ENCODE results near the gene C10orf53.

DNA sequence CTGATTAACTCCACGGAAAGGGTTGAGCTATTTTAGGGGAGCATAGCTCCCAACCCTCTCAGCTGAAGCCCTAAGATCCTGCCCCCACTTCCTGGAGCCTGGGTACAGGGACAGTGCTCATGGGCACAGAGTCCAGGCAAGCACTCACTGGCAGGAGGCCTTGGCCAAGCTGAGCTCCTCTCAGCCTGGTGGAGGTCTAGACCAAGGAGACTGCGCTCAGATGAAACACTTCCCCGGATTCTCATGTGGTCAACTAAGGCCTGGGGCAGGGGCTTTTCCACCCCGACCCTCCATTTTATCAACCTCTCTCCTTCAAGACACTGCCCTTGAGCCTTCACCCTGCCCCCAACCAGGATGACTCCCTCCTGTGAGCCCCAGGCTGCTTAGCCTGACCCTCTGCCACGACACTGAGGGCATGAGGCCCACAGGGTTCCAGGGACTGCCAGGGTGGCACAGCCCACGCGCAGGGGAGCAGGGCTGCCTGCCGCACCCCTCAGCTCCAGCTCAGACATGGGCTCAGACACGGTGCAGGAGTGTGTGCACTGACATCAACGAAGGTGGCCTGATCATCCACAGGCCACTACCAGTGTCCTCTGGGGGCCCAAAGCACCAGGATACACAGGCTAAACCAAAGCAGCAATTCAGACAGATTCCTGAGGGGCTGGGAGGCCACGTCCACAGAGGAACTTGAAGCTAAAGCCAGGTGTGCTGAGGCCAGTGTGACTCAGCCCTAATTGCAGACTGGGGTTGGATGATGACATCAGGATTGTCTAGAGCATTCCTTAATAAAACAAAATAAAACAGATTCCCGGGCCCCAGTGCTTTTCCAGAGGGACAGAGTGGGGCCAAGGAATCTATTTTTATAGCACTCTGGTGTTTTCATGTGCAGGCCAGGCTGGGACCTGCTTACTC is 46.8 kb upstream of the C10orf53 start:
- TF ChIP-seq, protein P1, sequence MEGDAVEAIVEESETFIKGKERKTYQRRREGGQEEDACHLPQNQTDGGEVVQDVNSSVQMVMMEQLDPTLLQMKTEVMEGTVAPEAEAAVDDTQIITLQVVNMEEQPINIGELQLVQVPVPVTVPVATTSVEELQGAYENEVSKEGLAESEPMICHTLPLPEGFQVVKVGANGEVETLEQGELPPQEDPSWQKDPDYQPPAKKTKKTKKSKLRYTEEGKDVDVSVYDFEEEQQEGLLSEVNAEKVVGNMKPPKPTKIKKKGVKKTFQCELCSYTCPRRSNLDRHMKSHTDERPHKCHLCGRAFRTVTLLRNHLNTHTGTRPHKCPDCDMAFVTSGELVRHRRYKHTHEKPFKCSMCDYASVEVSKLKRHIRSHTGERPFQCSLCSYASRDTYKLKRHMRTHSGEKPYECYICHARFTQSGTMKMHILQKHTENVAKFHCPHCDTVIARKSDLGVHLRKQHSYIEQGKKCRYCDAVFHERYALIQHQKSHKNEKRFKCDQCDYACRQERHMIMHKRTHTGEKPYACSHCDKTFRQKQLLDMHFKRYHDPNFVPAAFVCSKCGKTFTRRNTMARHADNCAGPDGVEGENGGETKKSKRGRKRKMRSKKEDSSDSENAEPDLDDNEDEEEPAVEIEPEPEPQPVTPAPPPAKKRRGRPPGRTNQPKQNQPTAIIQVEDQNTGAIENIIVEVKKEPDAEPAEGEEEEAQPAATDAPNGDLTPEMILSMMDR (IDR thresholded peaks at IDR 0.05), result no peak
- TF ChIP-seq, protein P2, sequence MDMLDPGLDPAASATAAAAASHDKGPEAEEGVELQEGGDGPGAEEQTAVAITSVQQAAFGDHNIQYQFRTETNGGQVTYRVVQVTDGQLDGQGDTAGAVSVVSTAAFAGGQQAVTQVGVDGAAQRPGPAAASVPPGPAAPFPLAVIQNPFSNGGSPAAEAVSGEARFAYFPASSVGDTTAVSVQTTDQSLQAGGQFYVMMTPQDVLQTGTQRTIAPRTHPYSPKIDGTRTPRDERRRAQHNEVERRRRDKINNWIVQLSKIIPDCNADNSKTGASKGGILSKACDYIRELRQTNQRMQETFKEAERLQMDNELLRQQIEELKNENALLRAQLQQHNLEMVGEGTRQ (IDR thresholded peaks at IDR 0.05; ENCODE audit: borderline replicate concordance, low read depth, low read length), result no peak
